ENCODE data around the gene GAL. TPM values are rescaled to one million over a fixed set of nuclear protein-coding genes. Genes with fewer than 3 reads are reported as not detected.

Gene GAL
- total RNA-seq, 2 donors from 2014 or later, result 3.2 to 3.5 TPM

DNA sequence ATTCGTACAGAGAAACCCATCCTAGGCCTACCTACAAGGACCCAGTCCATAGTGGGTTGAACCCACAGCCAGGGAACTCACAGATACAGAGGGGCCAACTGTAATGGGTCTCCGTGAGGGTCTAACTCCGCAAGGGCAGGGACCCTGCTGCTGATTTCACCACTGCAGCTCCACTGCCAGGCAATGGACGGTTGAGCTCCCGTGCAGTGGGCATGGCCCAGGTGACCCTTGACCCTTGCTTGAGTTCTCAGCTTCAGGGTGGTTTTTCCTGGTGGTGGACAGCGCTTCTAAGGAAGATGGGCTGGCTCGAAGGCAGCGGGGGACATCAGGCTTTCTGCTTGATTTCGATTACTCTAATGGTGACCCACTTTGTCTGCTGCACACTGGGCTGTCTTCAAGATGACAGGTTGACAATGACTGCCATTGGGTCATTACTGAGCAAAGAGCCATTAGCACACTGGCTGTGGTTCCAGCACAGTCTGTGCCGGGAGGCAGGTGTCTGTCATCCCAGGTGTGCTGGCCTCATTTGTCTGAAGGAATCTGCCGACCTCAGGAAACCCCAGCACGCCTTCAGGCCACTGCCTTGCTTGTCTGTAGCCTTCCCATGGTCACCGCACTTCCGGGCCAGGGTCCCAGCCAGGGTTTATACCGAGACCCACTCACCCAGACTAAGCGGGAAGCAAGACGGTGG is 3.7 kb upstream of the GAL start:
- intact Hi-C loops (cut with DNase I), result no loop called here
- H3K4me1 ChIP-seq, result peaks cover 5% of the 10 kb centered on the region
- TF ChIP-seq, protein P1, sequence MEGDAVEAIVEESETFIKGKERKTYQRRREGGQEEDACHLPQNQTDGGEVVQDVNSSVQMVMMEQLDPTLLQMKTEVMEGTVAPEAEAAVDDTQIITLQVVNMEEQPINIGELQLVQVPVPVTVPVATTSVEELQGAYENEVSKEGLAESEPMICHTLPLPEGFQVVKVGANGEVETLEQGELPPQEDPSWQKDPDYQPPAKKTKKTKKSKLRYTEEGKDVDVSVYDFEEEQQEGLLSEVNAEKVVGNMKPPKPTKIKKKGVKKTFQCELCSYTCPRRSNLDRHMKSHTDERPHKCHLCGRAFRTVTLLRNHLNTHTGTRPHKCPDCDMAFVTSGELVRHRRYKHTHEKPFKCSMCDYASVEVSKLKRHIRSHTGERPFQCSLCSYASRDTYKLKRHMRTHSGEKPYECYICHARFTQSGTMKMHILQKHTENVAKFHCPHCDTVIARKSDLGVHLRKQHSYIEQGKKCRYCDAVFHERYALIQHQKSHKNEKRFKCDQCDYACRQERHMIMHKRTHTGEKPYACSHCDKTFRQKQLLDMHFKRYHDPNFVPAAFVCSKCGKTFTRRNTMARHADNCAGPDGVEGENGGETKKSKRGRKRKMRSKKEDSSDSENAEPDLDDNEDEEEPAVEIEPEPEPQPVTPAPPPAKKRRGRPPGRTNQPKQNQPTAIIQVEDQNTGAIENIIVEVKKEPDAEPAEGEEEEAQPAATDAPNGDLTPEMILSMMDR (IDR thresholded peaks at IDR 0.05), result no peak
- no peak overlapping the region for H3K9ac ChIP-seq (ENCODE audit: low read depth in 2 of 2, low read length in 2 of 2)
- H3K4me3 ChIP-seq, result no peak overlapping the region
- no peak overlapping the region for H3K27ac ChIP-seq
- no peak for DNase-seq
- H3K27me3 ChIP-seq, result peaks cover 28% of the 10 kb centered on the region
- H3K36me3 ChIP-seq, result no peaks in the 10 kb centered on the region
- H3K9me3 ChIP-seq, result no peaks in the 10 kb centered on the region

DNA sequence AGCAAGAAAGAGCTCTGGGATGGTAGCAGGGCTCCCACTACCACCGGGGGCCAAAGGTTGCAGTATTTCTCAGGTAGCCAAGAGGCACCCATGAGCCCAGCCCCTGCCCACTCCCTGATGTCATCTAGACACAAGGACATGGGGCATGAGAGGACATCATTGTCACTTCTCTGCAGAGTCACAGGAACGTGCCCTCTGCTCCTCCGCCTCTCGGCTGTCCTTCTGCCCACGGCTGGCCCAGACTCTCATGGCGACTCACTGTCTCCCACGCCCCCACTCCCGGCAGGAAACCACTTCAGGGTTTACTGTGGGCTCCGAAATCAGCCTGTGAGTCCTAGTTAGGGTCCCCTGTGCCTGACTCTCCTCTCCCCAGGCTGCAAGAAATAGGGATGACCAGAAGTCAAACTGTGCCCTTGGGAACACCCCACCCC is 1.8 kb upstream of the GAL start:
- H3K4me1 ChIP-seq, result peaks cover 5% of the 10 kb centered on the region
- no peak for DNase-seq
- H3K36me3 ChIP-seq, result no peaks in the 10 kb centered on the region
- peaks cover 33% of the 10 kb centered on the region for H3K27me3 ChIP-seq
- no peaks in the 10 kb centered on the region for H3K9me3 ChIP-seq
- TF ChIP-seq, protein P1 (IDR thresholded peaks at IDR 0.05), result no peak
- no peak overlapping the region for H3K9ac ChIP-seq (ENCODE audit: low read depth in 2 of 2, low read length in 2 of 2)
- H3K4me3 ChIP-seq, result no peak overlapping the region
- intact Hi-C loops (cut with DNase I), result no loop called here
- H3K27ac ChIP-seq, result no peak overlapping the region

GRCh38 chr11:68683121-68683520 is 1.2 kb upstream of the GAL start:
- Histone ChIP-seq H3K9ac (ENCODE audit: low read depth in 2 of 2, low read length in 2 of 2) (no peak overlapping the region), H3K27me3 (peaks cover 33% of the 10 kb centered on the region), H3K4me3 (no peak overlapping the region), H3K9me3 (no peaks in the 10 kb centered on the region), H3K4me1 (peaks cover 5% of the 10 kb centered on the region), H3K36me3 (no peaks in the 10 kb centered on the region), H3K27ac (no peak overlapping the region)
- intact Hi-C loops (cut with DNase I), result no loop called here
- no peak for DNase-seq
- TF ChIP-seq, protein P1 (IDR thresholded peaks at IDR 0.05), result no peak

GRCh38 chr11:68683536-68684384 is 584 bp upstream of the GAL start:
- DNase-seq, result no peak
- Histone ChIP-seq H3K36me3 (no peaks in the 10 kb centered on the region), H3K4me3 (peak overlapping the region; percentile 33), H3K4me1 (peaks cover 5% of the 10 kb centered on the region), H3K9me3 (no peaks in the 10 kb centered on the region), H3K27ac (no peak overlapping the region), H3K27me3 (peaks cover 33% of the 10 kb centered on the region), H3K9ac (ENCODE audit: low read depth in 2 of 2, low read length in 2 of 2) (no peak overlapping the region)
- intact Hi-C loops (cut with DNase I), result no loop called here
- TF ChIP-seq, protein P1 (IDR thresholded peaks at IDR 0.05), result no peak

- H3K9ac ChIP-seq (ENCODE audit: low read depth in 2 of 2, low read length in 2 of 2), result no peak overlapping the region
- no peak for DNase-seq
Measured at GRCh38 chr11:68685656-68686380, 1.5 kb downstream of the GAL start.

More at GRCh38 chr11:68685656-68686380, 1.5 kb downstream of the GAL start:
- intact Hi-C loops (cut with DNase I), result no loop called here
- Histone ChIP-seq H3K27ac (no peak overlapping the region), H3K36me3 (no peaks in the 10 kb centered on the region), H3K9me3 (no peaks in the 10 kb centered on the region), H3K4me3 (no peak overlapping the region), H3K27me3 (peaks cover 33% of the 10 kb centered on the region), H3K4me1 (peaks cover 5% of the 10 kb centered on the region)
- TF ChIP-seq, protein P1 (IDR thresholded peaks at IDR 0.05), result no peak
